Gastroesophageal sphincter (tissue), 3 donors: ENCODE measurements around the gene ASZ1.

Experiments used
- CTCF ChIP-seq, 4 experiments: fragments of 200-600 bp in 2 of 4; fragments of 450-650 bp in 2 of 4; sonication (generic) in 1 of 4; IDR thresholded peaks; one replicate each; pipeline ENCODE4 v1.5.1; 2017 to 2019; ENCODE audit warnings: antibody characterized with exemption in 4 of 4, mild to moderate bottlenecking in 2 of 4, moderate library complexity in 2 of 4
- EP300 ChIP-seq: sonication (generic); formaldehyde crosslinking; IDR thresholded peaks from one replicate; pipeline ENCODE4 v1.6.1; 2017; ENCODE audit warnings: antibody characterized with exemption, mild to moderate bottlenecking
- POLR2A ChIP-seq, 2 donors: fragments of 450-650 bp; IDR thresholded peaks; one replicate each; pipeline ENCODE4 v1.6.1; 2017; ENCODE audit warnings: antibody characterized with exemption in 2 of 2, mild to moderate bottlenecking in 2 of 2, moderate library complexity in 1 of 2
- POLR2AphosphoS5 ChIP-seq: sonication (generic); formaldehyde crosslinking; IDR thresholded peaks from one replicate; pipeline ENCODE4 v1.6.1; 2017; ENCODE audit warnings: antibody characterized with exemption

GRCh38 chr7:117313582-117313981, 113.7 kb downstream of the ASZ1 start:
- TF ChIP-seq CTCF (IDR thresholded peaks at IDR 0.05) (no peak), EP300 (no peak), POLR2A (IDR thresholded peaks at IDR 0.05) (no peak), POLR2AphosphoS5 (no peak)
